HepG2 (cell line): ENCODE data around the gene BCL2A1. TPM values are rescaled to one million over a fixed set of nuclear protein-coding genes. Genes with fewer than 3 reads are reported as not detected.

Experiments used
- ATF7 ChIP-seq, 2 experiments: fragments of 450-650 bp in 1 of 2; sonication (generic) in 1 of 2; formaldehyde crosslinking in 1 of 2; IDR thresholded peaks; 2 replicates each; pipeline versions ENCODE4 v1.4.0 to v1.6.1; 2016 to 2020; ENCODE audit warnings: antibody characterized with exemption in 1 of 2, mild to moderate bottlenecking in 1 of 2, missing genetic modification reagents in 1 of 2
- BRCA1 ChIP-seq: sonication (generic); formaldehyde crosslinking; IDR thresholded peaks from 2 replicates; pipeline ENCODE4 v1.4.0; 2020; ENCODE audit warnings: missing genetic modification reagents
- CREM ChIP-seq, 2 experiments: sonication (generic) in 1 of 2; formaldehyde crosslinking in 1 of 2; IDR thresholded peaks; 2 replicates each; pipeline versions ENCODE4 v1.4.0 to v1.6.1; 2016 to 2020; ENCODE audit warnings: antibody characterized with exemption in 1 of 2, mild to moderate bottlenecking in 1 of 2, missing genetic modification reagents in 1 of 2
- DPF2 ChIP-seq: sonication (generic); formaldehyde crosslinking; IDR thresholded peaks from 2 replicates; pipeline ENCODE4 v1.4.0; 2020; ENCODE audit warnings: mild to moderate bottlenecking, low read depth, missing genetic modification reagents, borderline replicate concordance
- GABPA ChIP-seq, 2 experiments: IDR thresholded peaks; 2 replicates each; pipeline ENCODE4 v1.6.1; 2011 to 2016; ENCODE audit warnings: low read depth in 2 of 2, low read length in 1 of 2, missing biosample characterization in 1 of 2, missing genetic modification characterization in 1 of 2
- HNF1B ChIP-seq: sonication (generic); formaldehyde crosslinking; IDR thresholded peaks from 2 replicates; pipeline ENCODE4 v1.5.1; 2020; ENCODE audit warnings: mild to moderate bottlenecking, moderate library complexity, missing genetic modification reagents
- KDM1A ChIP-seq: IDR thresholded peaks from 2 replicates; pipeline ENCODE4 v1.6.1; 2016; ENCODE audit warnings: missing compliant biosample characterization
- KLF12 ChIP-seq: sonication (generic); formaldehyde crosslinking; IDR thresholded peaks from 2 replicates; pipeline ENCODE4 v1.4.0; 2020; ENCODE audit warnings: missing genetic modification reagents, borderline replicate concordance
- NFYB ChIP-seq: sonication (generic); formaldehyde crosslinking; IDR thresholded peaks from 2 replicates; pipeline ENCODE4 v1.4.0; 2020; ENCODE audit warnings: missing genetic modification reagents
- SNAPC2 ChIP-seq: sonication (generic); formaldehyde crosslinking; IDR thresholded peaks from 2 replicates; pipeline ENCODE4 v1.8.1; 2022; ENCODE audit warnings: mild to moderate bottlenecking, missing genetic modification reagents
- SOX13 ChIP-seq, 3 experiments: fragments of 450-650 bp in 1 of 3; sonication (generic) in 1 of 3; formaldehyde crosslinking in 1 of 3; IDR thresholded peaks in 2 of 3; conservative IDR thresholded peaks in 1 of 3; 2 replicates each; pipeline versions ENCODE4 v1.5.0 to v1.6.1; 2016 to 2020; ENCODE audit warnings: antibody characterized with exemption in 1 of 3, mild to moderate bottlenecking in 1 of 3, missing compliant biosample characterization in 1 of 3, missing genetic modification reagents in 1 of 3, moderate library complexity in 1 of 3
- TFAP4 ChIP-seq: sonication (generic); IDR thresholded peaks from 2 replicates; pipeline ENCODE4 v1.6.1; 2016; ENCODE audit warnings: low read depth, borderline replicate concordance
- THRA ChIP-seq: sonication (generic); formaldehyde crosslinking; IDR thresholded peaks from 2 replicates; pipeline ENCODE4 v1.4.0; 2020; ENCODE audit warnings: missing genetic modification reagents, borderline replicate concordance
- ZBTB44 ChIP-seq: sonication (generic); formaldehyde crosslinking; IDR thresholded peaks from 2 replicates; pipeline ENCODE4 v1.4.0; 2020; ENCODE audit warnings: missing genetic modification reagents
- ZNF205 ChIP-seq: IDR thresholded peaks from 2 replicates; pipeline ENCODE4 v1.6.1; 2018; ENCODE audit warnings: missing biosample characterization, missing genetic modification reagents
- ZSCAN21 ChIP-seq: sonication (generic); formaldehyde crosslinking; IDR thresholded peaks from 2 replicates; pipeline ENCODE4 v1.8.0; 2022; ENCODE audit warnings: mild to moderate bottlenecking, missing genetic modification reagents, moderate library complexity, borderline replicate concordance
- polyA plus RNA-seq, 8 experiments: library from polyadenylated mRNA; depleted of rRNA in 3 of 8; stranded (reverse) in 7 of 8; unstranded in 1 of 8; fragments of >200 nt; fragmentation: Illumina TruSeq in 4 of 8; extraction: Trizol in 4 of 8; gene quantifications; 2 replicates each; pipeline versions ENCODE4 v1.2.1 to v1.2.3, GENCODE V29; 2011 to 2016; ENCODE audit warnings: low read depth in 4 of 8, missing spikeins in 1 of 8, mixed read lengths in 1 of 8; ENCODE audit not compliant: insufficient read depth in 1 of 8
- total RNA-seq, 5 experiments: library from RNA; depleted of rRNA; stranded (reverse); fragments of >200 nt; fragmentation: Illumina TruSeq; extraction: Trizol; gene quantifications; 2 replicates each; pipeline ENCODE4 v1.2.3, GENCODE V29; 2016; ENCODE audit warnings: low read depth in 1 of 5

The BCL2A1 gene
- total and polyA plus RNA-seq, 2 of the 13 experiments (the other 11 are each of a cell fraction or from before 2014, with no cell fraction given), result 0.08 to 0.31 TPM

- TF ChIP-seq ZBTB44 (CRISPR knock-in tag) (0 out of 2 replicates have a peak, but pooled peaks have one; percentile 10), KLF12 (CRISPR knock-in tag) (peak; percentile 90; the same call in 1 of the 2 replicates), KDM1A (CRISPR knock-in tag) (no peak), ZNF205 (CRISPR knock-in tag) (no peak), SNAPC2 (no peak), NFYB (CRISPR knock-in tag) (peak; percentile 59), THRA (CRISPR knock-in tag) (peak; percentile 29), DPF2 (CRISPR knock-in tag) (no peak), TFAP4 (0 out of 2 replicates have a peak, but pooled peaks have one; percentile 2), CREM (IDR thresholded peaks at IDR 0.05) (peak; percentile 40; the same call in 1 of the 2 replicates), CREM (CRISPR knock-in tag; IDR thresholded peaks at IDR 0.05) (no peak), GABPA (IDR thresholded peaks at IDR 0.05; ENCODE audit: low read depth, low read length) (peak; percentile 65), GABPA (CRISPR knock-in tag; IDR thresholded peaks at IDR 0.05; ENCODE audit: low read depth) (peak; percentile 89), BRCA1 (no peak), SOX13 (IDR thresholded peaks at IDR 0.05) (0 out of 2 replicates have a peak, but pooled peaks have one; percentile 22), SOX13 (CRISPR knock-in tag; conservative IDR thresholded peaks at IDR 0.05 in 1 of 2, IDR thresholded peaks at IDR 0.05 in 1 of 2) (peak in 1 of 2 experiments; percentile 28; a peak in 1 of 4 replicates), ATF7 (IDR thresholded peaks at IDR 0.05) (no peak), ATF7 (CRISPR knock-in tag; IDR thresholded peaks at IDR 0.05) (peak; percentile 48), HNF1B (CRISPR knock-in tag) (peak; percentile 72; the same call in 1 of the 2 replicates), ZSCAN21 (CRISPR knock-in tag) (0 out of 2 replicates have a peak, but pooled peaks have one; percentile 37)
These were observed 47.4 kb downstream of the BCL2A1 start (continued) for GRCh38 chr15:79923515-79924169.
